ENCODE data around the gene IGHMBP2.

The IGHMBP2 gene

GRCh38 chr11:68935066-68935465 is 31.4 kb downstream of the IGHMBP2 start:
- no peaks in the 10 kb centered on the region for H3K9me3 Mint-ChIP-seq
- peaks cover 16% of the 10 kb centered on the region for H3K36me3 Mint-ChIP-seq (ENCODE audit: low read depth)
- no peak overlapping the region for H3K4me3 Mint-ChIP-seq

GRCh38 chr11:68935516-68936357 is 32.0 kb downstream of the IGHMBP2 start:
- H3K36me3 Mint-ChIP-seq (ENCODE audit: low read depth): peaks cover 13% of the 10 kb centered on the region
- no peaks in the 10 kb centered on the region for H3K4me1 Mint-ChIP-seq
- TF ChIP-seq CTCF (IDR thresholded peaks at IDR 0.05; ENCODE audit: unreplicated experiment in 3 of 3): no peak
- no peaks in the 10 kb centered on the region for H3K27me3 Mint-ChIP-seq (ENCODE audit: low read depth)
- H3K4me3 Mint-ChIP-seq: no peak overlapping the region
- no peaks in the 10 kb centered on the region for H3K9me3 Mint-ChIP-seq
- H3K27ac Mint-ChIP-seq: no peak overlapping the region

More at GRCh38 chr11:68935066-68935465, 31.4 kb downstream of the IGHMBP2 start:
- no peak overlapping the region for H3K27ac Mint-ChIP-seq
- H3K27me3 Mint-ChIP-seq (ENCODE audit: low read depth): no peaks in the 10 kb centered on the region
- no peak for TF ChIP-seq CTCF (IDR thresholded peaks at IDR 0.05; ENCODE audit: unreplicated experiment in 3 of 3)
- H3K4me1 Mint-ChIP-seq: no peaks in the 10 kb centered on the region

GRCh38 chr11:68936358-68936636 is 32.6 kb downstream of the IGHMBP2 start:
- Mint-ChIP-seq H3K4me3 (no peak overlapping the region), H3K36me3 (ENCODE audit: low read depth) (peaks cover 16% of the 10 kb centered on the region), H3K27ac (no peak overlapping the region), H3K4me1 (no peaks in the 10 kb centered on the region), H3K27me3 (ENCODE audit: low read depth) (no peaks in the 10 kb centered on the region), H3K9me3 (no peaks in the 10 kb centered on the region)
- no peak for TF ChIP-seq CTCF (IDR thresholded peaks at IDR 0.05; ENCODE audit: unreplicated experiment in 3 of 3)

GRCh38 chr11:68936676-68937620 is 33.3 kb downstream of the IGHMBP2 start:
- Mint-ChIP-seq H3K27ac (no peak overlapping the region), H3K27me3 (ENCODE audit: low read depth) (no peaks in the 10 kb centered on the region), H3K4me3 (no peak overlapping the region), H3K4me1 (no peaks in the 10 kb centered on the region), H3K9me3 (no peaks in the 10 kb centered on the region), H3K36me3 (ENCODE audit: low read depth) (peaks cover 14% of the 10 kb centered on the region)
- TF ChIP-seq CTCF (IDR thresholded peaks at IDR 0.05; ENCODE audit: unreplicated experiment in 3 of 3): no peak

GRCh38 chr11:68938088-68938487 is 34.4 kb downstream of the IGHMBP2 start:
- H3K4me3 Mint-ChIP-seq: no peak overlapping the region
- H3K27ac Mint-ChIP-seq: no peak overlapping the region
- peaks cover 2% of the 10 kb centered on the region for H3K4me1 Mint-ChIP-seq
- H3K36me3 Mint-ChIP-seq (ENCODE audit: low read depth): peaks cover 12% of the 10 kb centered on the region
- no peaks in the 10 kb centered on the region for H3K27me3 Mint-ChIP-seq (ENCODE audit: low read depth)
- H3K9me3 Mint-ChIP-seq: no peaks in the 10 kb centered on the region
- no peak for TF ChIP-seq CTCF (IDR thresholded peaks at IDR 0.05; ENCODE audit: unreplicated experiment in 3 of 3)

All from nephron (organoid).